IPS-18a (cell line): ENCODE data around the gene CEP57L1.
"Not testable (repeated sequence)": the region's sequence is repeated elsewhere in the genome, so short reads cannot be mapped to it uniquely, and the experiment has no call there.

Source experiments
- H3K27ac ChIP-seq: one replicate; pipeline ENCODE4 v1.5.1; 2013; ENCODE audit warnings: low read length
- H3K27me3 ChIP-seq: one replicate; pipeline ENCODE4 v1.6.1; 2013; ENCODE audit warnings: mild to moderate bottlenecking, low read length; ENCODE audit not compliant: control insufficient read depth, insufficient read depth
- H3K36me3 ChIP-seq: one replicate; pipeline ENCODE4 v1.6.1; 2013; ENCODE audit warnings: low read depth, low read length; ENCODE audit not compliant: control insufficient read depth
- H3K4me1 ChIP-seq: one replicate; pipeline ENCODE4 v1.6.1; 2013; ENCODE audit warnings: low read depth, low read length; ENCODE audit not compliant: control insufficient read depth
- H3K4me3 ChIP-seq: one replicate; pipeline ENCODE4 v1.5.1; 2013; ENCODE audit warnings: low read length
- H3K9ac ChIP-seq: one replicate; pipeline ENCODE4 v1.6.1; 2013; ENCODE audit warnings: mild to moderate bottlenecking, low read length, moderate library complexity
- H3K9me3 ChIP-seq: one replicate; pipeline ENCODE4 v1.6.1; 2013; ENCODE audit warnings: low read depth, low read length; ENCODE audit not compliant: control insufficient read depth

CEP57L1 gene

DNA sequence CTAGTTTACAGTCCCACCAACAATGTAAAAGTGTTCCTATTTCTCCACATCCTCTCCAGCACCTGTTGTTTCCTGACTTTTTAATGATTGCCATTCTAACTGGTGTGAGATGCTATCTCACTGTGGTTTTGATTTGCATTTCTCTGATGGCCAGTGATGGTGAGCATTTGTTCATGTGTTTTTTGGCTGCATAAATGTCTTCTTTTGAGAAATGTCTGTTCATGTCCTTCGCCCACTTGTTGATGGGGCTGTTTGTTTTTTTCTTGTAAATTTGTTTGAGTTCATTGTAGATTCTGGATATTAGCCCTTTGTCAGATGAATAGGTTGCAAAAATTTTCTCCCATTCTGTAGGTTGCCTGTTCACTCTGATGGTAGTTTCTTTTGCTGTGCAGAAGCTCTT, 53.4 kb downstream of the CEP57L1 start:
- H3K9ac ChIP-seq, H3K9me3 ChIP-seq, H3K27ac ChIP-seq, H3K4me1 ChIP-seq, H3K36me3 ChIP-seq, H3K27me3 ChIP-seq, H3K4me3 ChIP-seq: not testable (repeated sequence)

GRCh38 chr6:109153752-109154151, 58.4 kb downstream of the CEP57L1 start:
- Histone ChIP-seq H3K36me3 (no peaks in the 10 kb centered on the region), H3K4me3 (no peak overlapping the region), H3K9ac (no peak overlapping the region), H3K9me3 (no peaks in the 10 kb centered on the region), H3K4me1 (no peaks in the 10 kb centered on the region), H3K27ac (no peak overlapping the region), H3K27me3 (no peaks in the 10 kb centered on the region)

DNA sequence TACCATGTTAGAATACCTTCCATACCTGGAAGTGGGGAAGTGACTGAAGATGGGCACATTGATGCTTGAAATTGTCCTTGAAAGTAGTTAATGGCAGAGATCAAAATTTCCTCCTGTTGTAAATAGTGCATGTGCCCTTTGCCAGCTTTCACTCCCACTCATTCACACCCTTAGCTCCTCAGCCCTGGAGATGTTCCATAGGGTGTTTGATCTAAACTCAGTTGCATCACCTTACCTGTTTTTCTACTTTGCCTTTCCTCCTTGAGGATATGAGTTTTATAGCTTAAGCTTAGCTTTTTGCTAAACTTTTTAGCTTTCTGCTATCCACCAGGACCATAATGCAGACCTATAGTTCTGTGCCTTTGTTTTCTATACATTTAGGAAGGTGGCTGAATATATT, 69.0 kb downstream of the CEP57L1 start:
- Histone ChIP-seq H3K36me3 (no peaks in the 10 kb centered on the region), H3K27me3 (no peaks in the 10 kb centered on the region), H3K4me3 (no peak overlapping the region), H3K4me1 (no peaks in the 10 kb centered on the region), H3K9me3 (no peaks in the 10 kb centered on the region), H3K27ac (no peak overlapping the region), H3K9ac (no peak overlapping the region)

GRCh38 chr6:109165392-109165974, 70.2 kb downstream of the CEP57L1 start:
- H3K9me3 ChIP-seq = no peaks in the 10 kb centered on the region
- no peak overlapping the region for H3K27ac ChIP-seq

DNA sequence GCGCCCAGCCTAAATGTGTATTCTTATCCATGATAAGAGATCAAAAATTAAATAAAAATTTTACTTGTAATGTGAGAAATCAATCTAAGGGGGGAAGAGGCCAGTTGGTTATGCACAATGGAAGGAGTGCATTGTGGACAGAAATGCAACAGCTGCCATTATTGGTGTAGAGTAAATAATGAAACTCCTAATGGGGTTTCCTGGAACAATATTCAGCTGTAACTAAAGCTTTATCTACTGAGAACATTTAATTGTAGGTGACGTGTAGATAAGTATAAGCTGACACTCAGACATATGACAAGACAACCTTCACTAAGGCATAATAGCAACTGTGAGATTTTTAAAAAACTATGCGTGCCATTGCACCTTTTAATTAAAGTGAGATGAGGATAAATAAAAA, 71.4 kb downstream of the CEP57L1 start:
- no peaks in the 10 kb centered on the region for H3K9me3 ChIP-seq
- no peak overlapping the region for H3K27ac ChIP-seq
- H3K9ac ChIP-seq = no peak overlapping the region
- no peaks in the 10 kb centered on the region for H3K27me3 ChIP-seq
- H3K36me3 ChIP-seq = no peaks in the 10 kb centered on the region
- no peaks in the 10 kb centered on the region for H3K4me1 ChIP-seq
- H3K4me3 ChIP-seq = no peak overlapping the region

More at GRCh38 chr6:109165392-109165974, 70.2 kb downstream of the CEP57L1 start:
- Histone ChIP-seq H3K4me3 (no peak overlapping the region), H3K27me3 (no peaks in the 10 kb centered on the region), H3K4me1 (no peaks in the 10 kb centered on the region), H3K36me3 (no peaks in the 10 kb centered on the region), H3K9ac (no peak overlapping the region)

DNA sequence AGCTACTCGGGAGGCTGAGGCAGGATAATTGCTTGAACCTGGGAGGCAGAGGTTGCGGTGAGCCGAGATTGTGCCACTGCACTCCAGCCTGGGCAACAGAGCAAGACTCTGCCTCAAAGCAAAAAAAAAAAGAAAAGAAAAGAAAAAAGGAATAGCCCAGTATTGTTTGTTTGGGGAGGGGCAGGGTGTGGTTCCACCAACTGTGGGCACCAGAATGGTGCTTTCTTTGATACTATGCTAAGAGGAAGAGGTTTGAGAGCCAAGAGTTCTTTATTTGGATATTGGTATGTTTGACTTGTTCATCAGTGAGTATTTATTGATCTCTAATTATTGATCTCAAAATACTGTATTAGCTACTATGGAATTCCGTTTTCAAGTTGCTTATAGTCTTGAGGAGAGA, 72.3 kb downstream of the CEP57L1 start:
- Histone ChIP-seq H3K4me1 (no peaks in the 10 kb centered on the region), H3K27me3 (no peaks in the 10 kb centered on the region), H3K36me3 (no peaks in the 10 kb centered on the region), H3K9ac (no peak overlapping the region), H3K27ac (no peak overlapping the region), H3K9me3 (no peaks in the 10 kb centered on the region), H3K4me3 (no peak overlapping the region)

DNA sequence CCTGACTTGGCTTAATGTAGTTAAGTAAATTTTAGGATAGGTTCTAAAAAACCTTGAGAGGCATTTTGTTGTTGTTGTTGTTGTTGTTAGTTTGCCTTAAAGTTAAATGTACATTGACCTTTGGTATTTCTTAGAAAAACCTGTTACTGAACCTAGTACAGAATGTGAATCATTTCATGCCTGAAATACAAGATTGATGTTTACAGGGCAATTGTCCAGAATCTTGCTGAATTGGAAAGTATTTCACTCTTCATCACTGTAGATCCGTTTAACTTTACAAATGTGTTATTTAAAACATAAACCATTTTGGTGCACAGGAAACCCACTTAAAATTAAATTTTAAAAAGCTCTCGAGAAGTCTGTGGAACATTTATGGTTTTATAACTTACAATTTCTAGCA, 75.0 kb downstream of the CEP57L1 start:
- Histone ChIP-seq H3K9ac (no peak overlapping the region), H3K4me1 (no peaks in the 10 kb centered on the region), H3K27me3 (no peaks in the 10 kb centered on the region), H3K9me3 (no peaks in the 10 kb centered on the region), H3K36me3 (no peaks in the 10 kb centered on the region), H3K27ac (no peak overlapping the region), H3K4me3 (no peak overlapping the region)

DNA sequence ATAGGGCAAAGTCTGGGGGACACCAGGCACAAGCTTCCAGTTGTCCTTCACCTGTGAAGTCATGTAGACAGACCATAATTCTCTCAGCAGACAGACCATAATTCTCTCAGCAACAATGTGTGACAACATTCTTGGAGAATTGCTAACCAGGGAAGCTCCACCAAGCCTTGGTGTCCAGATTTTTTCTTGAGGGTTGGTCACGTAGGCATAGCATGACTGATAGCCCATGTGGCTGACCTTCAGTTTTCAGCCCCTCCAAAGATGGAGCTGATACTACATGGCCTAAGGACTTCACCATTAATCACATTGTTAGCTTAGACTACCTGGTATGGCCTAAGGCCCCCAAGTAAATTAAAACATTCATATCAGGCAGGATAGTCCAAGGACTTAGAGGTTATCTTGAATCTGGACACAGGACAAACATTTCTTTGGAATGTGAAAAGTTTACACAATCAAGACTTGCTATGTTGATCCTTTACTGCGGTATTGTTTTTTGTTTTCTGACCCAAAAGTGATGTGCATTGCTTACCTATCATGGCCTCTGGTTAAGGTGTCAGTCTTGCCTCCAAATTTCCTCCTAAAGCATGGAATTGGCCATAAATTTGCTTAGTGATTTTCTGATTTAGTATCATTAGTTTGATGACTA, 76.9 kb downstream of the CEP57L1 start:
- no peaks in the 10 kb centered on the region for H3K9me3 ChIP-seq
- no peak overlapping the region for H3K9ac ChIP-seq
- H3K4me3 ChIP-seq = no peak overlapping the region
- H3K36me3 ChIP-seq = no peaks in the 10 kb centered on the region
- no peaks in the 10 kb centered on the region for H3K27me3 ChIP-seq
- no peaks in the 10 kb centered on the region for H3K4me1 ChIP-seq
- no peak overlapping the region for H3K27ac ChIP-seq

GRCh38 chr6:109174916-109175315, 79.6 kb downstream of the CEP57L1 start:
- Histone ChIP-seq H3K27ac (no peak overlapping the region), H3K4me1 (no peaks in the 10 kb centered on the region), H3K27me3 (no peaks in the 10 kb centered on the region), H3K9me3 (no peaks in the 10 kb centered on the region), H3K36me3 (no peaks in the 10 kb centered on the region), H3K4me3 (no peak overlapping the region), H3K9ac (no peak overlapping the region)

DNA sequence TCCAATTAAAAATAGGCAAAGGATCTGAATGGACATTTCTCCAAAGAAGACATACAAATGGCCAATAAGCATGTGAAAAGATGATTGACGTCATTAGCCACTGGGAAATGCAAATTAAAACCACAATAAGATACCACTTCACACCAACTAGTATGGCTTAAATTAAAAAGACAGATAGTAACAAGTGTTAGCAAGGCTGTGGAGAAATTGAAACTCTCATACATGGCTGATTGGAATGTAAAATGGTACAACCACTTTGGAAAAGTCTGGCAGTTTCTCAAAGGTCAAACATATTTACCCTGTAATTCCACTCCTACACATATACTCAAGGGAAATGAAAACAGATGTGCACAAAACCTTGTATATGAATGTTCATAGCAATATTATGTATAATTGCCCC, 83.6 kb downstream of the CEP57L1 start:
- Histone ChIP-seq H3K27me3 (no peaks in the 10 kb centered on the region), H3K36me3 (no peaks in the 10 kb centered on the region), H3K4me1 (peaks cover 7% of the 10 kb centered on the region), H3K27ac (no peak overlapping the region), H3K9me3 (no peaks in the 10 kb centered on the region), H3K9ac (no peak overlapping the region), H3K4me3 (no peak overlapping the region)

GRCh38 chr6:109179507-109179906, 84.2 kb downstream of the CEP57L1 start:
- Histone ChIP-seq H3K4me3 (no peak overlapping the region), H3K9ac (no peak overlapping the region), H3K4me1 (peaks cover 7% of the 10 kb centered on the region), H3K9me3 (no peaks in the 10 kb centered on the region), H3K27me3 (no peaks in the 10 kb centered on the region), H3K36me3 (no peaks in the 10 kb centered on the region), H3K27ac (no peak overlapping the region)

GRCh38 chr6:109182578-109182977, 87.3 kb downstream of the CEP57L1 start:
- Histone ChIP-seq H3K9ac (no peak overlapping the region), H3K9me3 (no peaks in the 10 kb centered on the region), H3K4me3 (no peak overlapping the region), H3K27ac (no peak overlapping the region), H3K27me3 (no peaks in the 10 kb centered on the region), H3K4me1 (peaks cover 7% of the 10 kb centered on the region), H3K36me3 (no peaks in the 10 kb centered on the region)
